Colonic mucosa (tissue), 4 donors: ENCODE measurements around the gene GRK2. TPM values are rescaled to one million over a fixed set of nuclear protein-coding genes. Genes with fewer than 3 reads are reported as not detected.

Experiments
- DNase-seq: peaks from one replicate; pipeline ENCODE4 v3.0.0-alpha.2; 2020
- H3K27ac ChIP-seq: fragments of 200-600 bp; one replicate; pipeline ENCODE4 v1.8.0; 2021
- H3K27me3 ChIP-seq: fragments of 200-600 bp; one replicate; pipeline ENCODE4 v1.8.0; 2021
- H3K36me3 ChIP-seq: fragments of 200-600 bp; one replicate; pipeline ENCODE4 v1.8.0; 2021
- H3K4me1 ChIP-seq: fragments of 200-600 bp; one replicate; pipeline ENCODE4 v1.8.0; 2021; ENCODE audit warnings: mild to moderate bottlenecking
- H3K4me3 ChIP-seq: fragments of 200-600 bp; one replicate; pipeline ENCODE4 v1.8.0; 2021
- H3K9ac ChIP-seq, 2 donors: one replicate each; pipeline ENCODE4 v1.7.0; 2013; ENCODE audit warnings: control low read depth in 2 of 2, low read depth in 2 of 2, low read length in 2 of 2
- H3K9me3 ChIP-seq: fragments of 200-600 bp; one replicate; pipeline ENCODE4 v1.8.0; 2021
- CTCF ChIP-seq: fragments of 200-600 bp; IDR thresholded peaks from one replicate; pipeline ENCODE4 v1.8.0; 2022; ENCODE audit warnings: antibody characterized with exemption, mild to moderate bottlenecking
- intact Hi-C: fragments of 100-400 bp; cut with DNase I; formaldehyde crosslinking; loops from one replicate; pipeline ENCODE4 v1.14.1; 2022
- total RNA-seq, 2 donors: library from RNA; stranded (reverse); fragmentation: NEBNext Ultra II Directional in 1 of 2; extraction: Animal tissue kit (Norgen Biotek cat#: 25700) in 1 of 2; gene quantifications; one replicate each; pipeline ENCODE4 v1.2.1, GENCODE V29; 2021
- donor health status: healthy.
- donor health status: DM: no; HTN: no; CAD: no.
- donor health status: DM: no; HTN: no; CAD: no.

The GRK2 gene
- total RNA-seq, 2 donors from 2014 or later: 108 to 137 TPM

- peaks cover 31% of the 10 kb centered on the region for H3K36me3 ChIP-seq
These were observed 10.5 kb downstream of the GRK2 start for GRCh38 chr11:67276781-67277230.

GRCh38 chr11:67277231-67277961, 11.1 kb downstream of the GRK2 start:
- intact Hi-C loops: no loop called here
- TF ChIP-seq CTCF: no peak
- H3K9me3 ChIP-seq: no peaks in the 10 kb centered on the region
- H3K27me3 ChIP-seq: no peaks in the 10 kb centered on the region
- H3K4me3 ChIP-seq: peak overlapping the region; percentile 6
- peaks cover 33% of the 10 kb centered on the region for H3K36me3 ChIP-seq
- H3K27ac ChIP-seq: peak overlapping the region; percentile 86
- H3K4me1 ChIP-seq: peaks cover 39% of the 10 kb centered on the region
- DNase-seq: peak; percentile 91
- peak overlapping the region; percentile 70 to 94 for H3K9ac ChIP-seq

More at GRCh38 chr11:67276781-67277230, 10.5 kb downstream of the GRK2 start:
- no peaks in the 10 kb centered on the region for H3K9me3 ChIP-seq
- intact Hi-C loops: no loop called here
- peak overlapping the region; percentile 86 for H3K27ac ChIP-seq
- TF ChIP-seq CTCF: peak; percentile 30
- H3K9ac ChIP-seq: peak overlapping the region; percentile 58 to 94
- DNase-seq: peak; percentile 67
- H3K27me3 ChIP-seq: no peaks in the 10 kb centered on the region
- H3K4me3 ChIP-seq: peak overlapping the region; percentile 6
- H3K4me1 ChIP-seq: peaks cover 39% of the 10 kb centered on the region

GRCh38 chr11:67278135-67278938, 12.1 kb downstream of the GRK2 start:
- peaks cover 41% of the 10 kb centered on the region for H3K36me3 ChIP-seq
- H3K9me3 ChIP-seq: no peaks in the 10 kb centered on the region
- DNase-seq: no peak
- H3K4me3 ChIP-seq: no peak overlapping the region
- no peak for TF ChIP-seq CTCF
- no peaks in the 10 kb centered on the region for H3K27me3 ChIP-seq
- H3K9ac ChIP-seq: peak overlapping the region; percentile 70 to 94
- intact Hi-C loops: no loop called here
- peaks cover 39% of the 10 kb centered on the region for H3K4me1 ChIP-seq
- H3K27ac ChIP-seq: peak overlapping the region; percentile 86

- intact Hi-C loops: no loop called here
- H3K4me3 ChIP-seq: no peak overlapping the region
- H3K9ac ChIP-seq: no peak overlapping the region
- no peak for DNase-seq
- peak overlapping the region; percentile 86 for H3K27ac ChIP-seq
- peaks cover 44% of the 10 kb centered on the region for H3K36me3 ChIP-seq
- no peak for TF ChIP-seq CTCF
- no peaks in the 10 kb centered on the region for H3K9me3 ChIP-seq
- peaks cover 38% of the 10 kb centered on the region for H3K4me1 ChIP-seq
- no peaks in the 10 kb centered on the region for H3K27me3 ChIP-seq
These were observed 12.8 kb downstream of the GRK2 start for GRCh38 chr11:67278939-67279588.

- no peak for TF ChIP-seq CTCF
- H3K27ac ChIP-seq: no peak overlapping the region
- no peak overlapping the region for H3K4me3 ChIP-seq
- peaks cover 44% of the 10 kb centered on the region for H3K36me3 ChIP-seq
- intact Hi-C loops: no loop called here
- H3K4me1 ChIP-seq: peaks cover 33% of the 10 kb centered on the region
- H3K9ac ChIP-seq: peak overlapping the region in 1 of 2 donors; percentile 19
- DNase-seq: no peak
- H3K27me3 ChIP-seq: no peaks in the 10 kb centered on the region
- no peaks in the 10 kb centered on the region for H3K9me3 ChIP-seq
These were observed 13.5 kb downstream of the GRK2 start for GRCh38 chr11:67279589-67280340.
